ENCODE results near the gene RUFY3. TPM values are rescaled to one million over a fixed set of nuclear protein-coding genes. Genes with fewer than 3 reads are reported as not detected.
A peak's percentile ranks its signal among the peaks of the same experiment; 100 is the strongest.

The RUFY3 gene
- total and polyA plus RNA-seq, 5 donors from 2014 or later = 0.79 to 14.9 (median 1.8) TPM

GRCh38 chr4:70754470-70754869 is 32.7 kb downstream of the RUFY3 start:
- no peak overlapping the region for H3K27ac ChIP-seq (ENCODE audit: insufficient read depth, low read length, poor library complexity, severe bottlenecking)
- peaks cover 8% of the 10 kb centered on the region for H3K36me3 Mint-ChIP-seq
- H3K9me3 ChIP-seq (ENCODE audit: control insufficient read depth in 2 of 2, low read length in 2 of 2) = no peaks in the 10 kb centered on the region
- peaks cover 3% of the 10 kb centered on the region for H3K4me1 ChIP-seq (ENCODE audit: control insufficient read depth, insufficient read depth, low read length, poor library complexity, severe bottlenecking)
- H3K27ac Mint-ChIP-seq = no peak overlapping the region
- no peak overlapping the region for H3K4me3 ChIP-seq (ENCODE audit: low read depth, low read length)
- ATAC-seq (ENCODE audit: low read depth in 2 of 2) = no peak
- peaks cover 0 to 1% (median 0%) of the 10 kb centered on the region in 7 donors for H3K9me3 Mint-ChIP-seq
- peaks cover 5 to 10% (median 8%) of the 10 kb centered on the region in 4 donors for H3K4me1 Mint-ChIP-seq
- no peaks in the 10 kb centered on the region for H3K27me3 Mint-ChIP-seq
- DNase-seq = no peak
- no peaks in the 10 kb centered on the region for H3K27me3 ChIP-seq (ENCODE audit: control insufficient read depth, insufficient read depth, low read length)
- no peak overlapping the region for H3K4me3 Mint-ChIP-seq
- H3K36me3 ChIP-seq (ENCODE audit: control insufficient read depth, insufficient read depth, low read length) = no peaks in the 10 kb centered on the region

- Mint-ChIP-seq H3K9me3 (peaks cover 0 to 1% (median 0%) of the 10 kb centered on the region in 7 donors), H3K4me3 (peak overlapping the region in 1 of 4 donors; percentile 85), H3K27me3 (no peaks in the 10 kb centered on the region), H3K4me1 (peaks cover 11 to 17% (median 14%) of the 10 kb centered on the region in 4 donors), H3K27ac (peak overlapping the region in 1 of 3 donors; percentile 32), H3K36me3 (peaks cover 8% of the 10 kb centered on the region)
- Histone ChIP-seq H3K4me1 (ENCODE audit: control insufficient read depth, insufficient read depth, low read length, poor library complexity, severe bottlenecking) (peaks cover 8% of the 10 kb centered on the region), H3K27ac (ENCODE audit: insufficient read depth, low read length, poor library complexity, severe bottlenecking) (no peak overlapping the region), H3K4me3 (ENCODE audit: low read depth, low read length) (no peak overlapping the region), H3K27me3 (ENCODE audit: control insufficient read depth, insufficient read depth, low read length) (no peaks in the 10 kb centered on the region), H3K36me3 (ENCODE audit: control insufficient read depth, insufficient read depth, low read length) (no peaks in the 10 kb centered on the region), H3K9me3 (ENCODE audit: control insufficient read depth in 2 of 2, low read length in 2 of 2) (no peaks in the 10 kb centered on the region)
- ATAC-seq (ENCODE audit: low read depth in 2 of 2) (no peak), DNase-seq (no peak)
These were observed 33.4 kb downstream of the RUFY3 start for GRCh38 chr4:70754990-70755688.

DNA sequence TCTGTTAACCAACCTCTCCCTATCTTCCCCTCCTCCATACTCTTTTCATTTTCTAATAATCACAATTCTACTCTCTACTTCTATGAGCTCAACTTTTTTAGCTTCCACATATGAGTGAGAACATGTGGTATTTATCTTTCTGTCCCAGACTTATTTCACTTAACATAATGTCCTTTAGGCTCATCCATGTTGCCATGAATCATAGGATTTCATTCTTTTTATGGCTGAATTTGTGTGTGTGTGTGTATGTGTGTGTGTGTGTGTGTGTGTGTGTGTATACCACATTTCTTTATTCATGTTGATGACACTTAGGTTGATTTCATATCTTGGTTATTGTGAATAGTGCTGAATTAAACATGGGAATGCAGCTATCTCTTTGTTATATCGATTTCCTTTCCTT is 37.4 kb downstream of the RUFY3 start:
- ATAC-seq (ENCODE audit: low read depth in 2 of 2) (no peak), DNase-seq (no peak)
- Histone ChIP-seq H3K4me3 (ENCODE audit: low read depth, low read length) (peak overlapping the region; percentile 49), H3K27me3 (ENCODE audit: control insufficient read depth, insufficient read depth, low read length) (no peaks in the 10 kb centered on the region), H3K4me1 (ENCODE audit: control insufficient read depth, insufficient read depth, low read length, poor library complexity, severe bottlenecking) (peaks cover 8% of the 10 kb centered on the region), H3K27ac (ENCODE audit: insufficient read depth, low read length, poor library complexity, severe bottlenecking) (no peak overlapping the region), H3K9me3 (ENCODE audit: control insufficient read depth in 2 of 2, low read length in 2 of 2) (no peaks in the 10 kb centered on the region), H3K36me3 (ENCODE audit: control insufficient read depth, insufficient read depth, low read length) (no peaks in the 10 kb centered on the region)
- H3K27me3 Mint-ChIP-seq = no peaks in the 10 kb centered on the region
- H3K4me1 Mint-ChIP-seq = peaks cover 11 to 16% (median 15%) of the 10 kb centered on the region in 4 donors
- peaks cover 20% of the 10 kb centered on the region for H3K36me3 Mint-ChIP-seq
- peak overlapping the region in 2 of 3 donors; percentile 49 to 69 for H3K27ac Mint-ChIP-seq
- peaks cover 0 to 1% (median 0%) of the 10 kb centered on the region in 7 donors for H3K9me3 Mint-ChIP-seq
- peak overlapping the region in 2 of 4 donors; percentile 3 to 77 for H3K4me3 Mint-ChIP-seq

- Mint-ChIP-seq H3K27ac (peak overlapping the region in 2 of 3 donors; percentile 49 to 63), H3K4me1 (peaks cover 11 to 16% (median 15%) of the 10 kb centered on the region in 4 donors), H3K36me3 (peaks cover 21% of the 10 kb centered on the region), H3K4me3 (peak overlapping the region in 2 of 4 donors; percentile 3 to 77), H3K27me3 (no peaks in the 10 kb centered on the region), H3K9me3 (peaks cover 0 to 1% (median 0%) of the 10 kb centered on the region in 7 donors)
- H3K4me1 ChIP-seq (ENCODE audit: control insufficient read depth, insufficient read depth, low read length, poor library complexity, severe bottlenecking) = peaks cover 8% of the 10 kb centered on the region
- no peak overlapping the region for H3K27ac ChIP-seq (ENCODE audit: insufficient read depth, low read length, poor library complexity, severe bottlenecking)
- no peaks in the 10 kb centered on the region for H3K36me3 ChIP-seq (ENCODE audit: control insufficient read depth, insufficient read depth, low read length)
- DNase-seq = peak in 1 of 3 donors; percentile 17
- no peak for ATAC-seq (ENCODE audit: low read depth in 2 of 2)
- no peaks in the 10 kb centered on the region for H3K27me3 ChIP-seq (ENCODE audit: control insufficient read depth, insufficient read depth, low read length)
- no peaks in the 10 kb centered on the region for H3K9me3 ChIP-seq (ENCODE audit: control insufficient read depth in 2 of 2, low read length in 2 of 2)
- H3K4me3 ChIP-seq (ENCODE audit: low read depth, low read length) = peak overlapping the region; percentile 49
These were observed 37.9 kb downstream of the RUFY3 start for GRCh38 chr4:70759627-70760026.

DNA sequence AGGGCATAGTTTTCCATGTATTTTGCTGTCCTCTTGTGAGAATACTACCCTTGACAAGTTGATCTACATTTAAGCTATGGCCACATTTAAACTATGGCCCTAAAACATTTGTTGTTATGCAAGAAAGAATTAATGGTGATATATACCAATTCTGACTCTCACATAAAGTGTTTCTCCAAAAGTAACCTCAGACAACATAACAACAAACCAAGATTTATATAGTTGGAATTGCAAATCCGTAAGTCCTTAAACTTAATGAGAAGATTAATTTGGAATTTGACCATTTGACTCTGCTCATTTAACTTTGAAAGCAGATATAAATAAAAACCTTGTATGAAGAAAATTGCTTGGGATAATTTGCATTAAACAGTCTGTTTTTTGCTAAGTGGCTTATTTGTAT is 38.9 kb downstream of the RUFY3 start:
- no peak overlapping the region for H3K27ac Mint-ChIP-seq
- H3K36me3 Mint-ChIP-seq = peaks cover 21% of the 10 kb centered on the region
- Histone ChIP-seq H3K4me1 (ENCODE audit: control insufficient read depth, insufficient read depth, low read length, poor library complexity, severe bottlenecking) (peaks cover 8% of the 10 kb centered on the region), H3K27ac (ENCODE audit: insufficient read depth, low read length, poor library complexity, severe bottlenecking) (no peak overlapping the region), H3K36me3 (ENCODE audit: control insufficient read depth, insufficient read depth, low read length) (no peaks in the 10 kb centered on the region), H3K9me3 (ENCODE audit: control insufficient read depth in 2 of 2, low read length in 2 of 2) (no peaks in the 10 kb centered on the region), H3K27me3 (ENCODE audit: control insufficient read depth, insufficient read depth, low read length) (no peaks in the 10 kb centered on the region), H3K4me3 (ENCODE audit: low read depth, low read length) (no peak overlapping the region)
- ATAC-seq (ENCODE audit: low read depth in 2 of 2) (no peak), DNase-seq (no peak)
- no peaks in the 10 kb centered on the region for H3K27me3 Mint-ChIP-seq
- peaks cover 11 to 16% (median 15%) of the 10 kb centered on the region in 4 donors for H3K4me1 Mint-ChIP-seq
- H3K9me3 Mint-ChIP-seq = peaks cover 0 to 3% (median 0%) of the 10 kb centered on the region in 7 donors
- H3K4me3 Mint-ChIP-seq = no peak overlapping the region

GRCh38 chr4:70761276-70761816 is 39.6 kb downstream of the RUFY3 start:
- peaks cover 0 to 2% (median 0%) of the 10 kb centered on the region in 7 donors for H3K9me3 Mint-ChIP-seq
- peaks cover 8% of the 10 kb centered on the region for H3K4me1 ChIP-seq (ENCODE audit: control insufficient read depth, insufficient read depth, low read length, poor library complexity, severe bottlenecking)
- no peaks in the 10 kb centered on the region for H3K9me3 ChIP-seq (ENCODE audit: control insufficient read depth in 2 of 2, low read length in 2 of 2)
- H3K4me3 ChIP-seq (ENCODE audit: low read depth, low read length) = no peak overlapping the region
- no peaks in the 10 kb centered on the region for H3K27me3 Mint-ChIP-seq
- H3K4me3 Mint-ChIP-seq = no peak overlapping the region
- ATAC-seq (ENCODE audit: low read depth in 2 of 2) (no peak), DNase-seq (no peak)
- H3K27ac Mint-ChIP-seq = no peak overlapping the region
- no peak overlapping the region for H3K27ac ChIP-seq (ENCODE audit: insufficient read depth, low read length, poor library complexity, severe bottlenecking)
- no peaks in the 10 kb centered on the region for H3K36me3 ChIP-seq (ENCODE audit: control insufficient read depth, insufficient read depth, low read length)
- no peaks in the 10 kb centered on the region for H3K27me3 ChIP-seq (ENCODE audit: control insufficient read depth, insufficient read depth, low read length)
- peaks cover 11 to 16% (median 15%) of the 10 kb centered on the region in 4 donors for H3K4me1 Mint-ChIP-seq
- peaks cover 16% of the 10 kb centered on the region for H3K36me3 Mint-ChIP-seq

DNA sequence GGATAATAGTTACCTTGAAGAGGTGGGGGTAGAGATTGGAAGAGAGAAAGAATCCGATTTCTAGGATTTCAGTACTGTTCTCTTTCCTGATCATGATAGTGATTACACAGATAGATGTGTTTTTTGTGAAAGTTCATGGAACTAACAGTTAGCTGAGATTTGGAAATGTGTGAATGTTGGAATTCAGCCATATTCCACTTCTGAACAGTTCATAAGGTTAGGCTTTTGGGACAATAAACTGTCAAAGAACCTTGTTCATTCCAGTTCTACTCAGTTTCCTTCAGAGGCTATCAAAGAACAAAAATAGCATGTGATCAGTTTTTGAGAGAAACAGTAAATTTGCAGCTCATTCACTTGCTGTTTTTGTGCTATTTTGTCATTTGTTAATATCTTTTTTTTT is 43.6 kb downstream of the RUFY3 start:
- no peak for ATAC-seq (ENCODE audit: low read depth in 2 of 2)
- peaks cover 28% of the 10 kb centered on the region for H3K36me3 Mint-ChIP-seq
- H3K27ac Mint-ChIP-seq = no peak overlapping the region
- Histone ChIP-seq H3K9me3 (ENCODE audit: control insufficient read depth in 2 of 2, low read length in 2 of 2) (no peaks in the 10 kb centered on the region), H3K27me3 (ENCODE audit: control insufficient read depth, insufficient read depth, low read length) (no peaks in the 10 kb centered on the region), H3K4me3 (ENCODE audit: low read depth, low read length) (no peak overlapping the region), H3K4me1 (ENCODE audit: control insufficient read depth, insufficient read depth, low read length, poor library complexity, severe bottlenecking) (no peaks in the 10 kb centered on the region), H3K36me3 (ENCODE audit: control insufficient read depth, insufficient read depth, low read length) (no peaks in the 10 kb centered on the region), H3K27ac (ENCODE audit: insufficient read depth, low read length, poor library complexity, severe bottlenecking) (no peak overlapping the region)
- H3K9me3 Mint-ChIP-seq = peaks cover 0 to 2% (median 0%) of the 10 kb centered on the region in 7 donors
- H3K4me3 Mint-ChIP-seq = no peak overlapping the region
- H3K4me1 Mint-ChIP-seq = peaks cover 0 to 2% (median under 1%) of the 10 kb centered on the region in 4 donors
- H3K27me3 Mint-ChIP-seq = no peaks in the 10 kb centered on the region
- no peak for DNase-seq

All from CD4-positive, CD25-positive, alpha-beta regulatory T cell (primary cell).